ENCODE measurements around the gene FAM83F. TPM values are rescaled to one million over a fixed set of nuclear protein-coding genes. Genes with fewer than 3 reads are reported as not detected.

The FAM83F gene
- total RNA-seq, 2 experiments from 2014 or later: 1.8 to 1.9 TPM

GRCh38 chr22:40044102-40044869 lies 49.5 kb downstream of the FAM83F start:
- Mint-ChIP-seq H3K36me3 (ENCODE audit: low read depth) (peaks cover 2% of the 10 kb centered on the region), H3K27me3 (ENCODE audit: low read depth) (no peaks in the 10 kb centered on the region), H3K4me1 (ENCODE audit: low read depth) (peaks cover 23% of the 10 kb centered on the region), H3K27ac (peak overlapping the region; percentile 99), H3K4me3 (peak overlapping the region; percentile 92), H3K9me3 (no peaks in the 10 kb centered on the region)
- peak; percentile 99 for DNase-seq
- intact Hi-C loops (cut with micrococcal nuclease): loop anchor here (1.0 kb wide), 3 partner anchors 133 to 302 kb away; partner anchors contain the start of genes ADSL and TNRC6B
- CTCF ChIA-PET: interaction anchor here (0.7 to 1.8 kb wide), 9 partner anchors 20 to 514 kb away, joined by 3 to 10 read pairs (median 3); partner anchors contain the start of gene ADSL

- CTCF ChIA-PET: interaction anchor here (0.7 to 1.8 kb wide), 5 partner anchors 21 to 515 kb away, joined by 3 to 10 read pairs (median 3); partner anchors contain the start of gene ADSL
- intact Hi-C loops (cut with micrococcal nuclease): loop anchor here (1.0 kb wide), 3 partner anchors 132 to 301 kb away; partner anchors contain the start of genes ADSL and TNRC6B
Observed at GRCh38 chr22:40044870-40045834, 50.4 kb downstream of the FAM83F start.

GRCh38 chr22:40046126-40046525 lies 51.4 kb downstream of the FAM83F start:
- peaks cover 39% of the 10 kb centered on the region for H3K4me1 Mint-ChIP-seq (ENCODE audit: low read depth)
- CTCF ChIA-PET: no interaction called here
- H3K27ac Mint-ChIP-seq: peak overlapping the region; percentile 74
- peak overlapping the region; percentile 71 for H3K4me3 Mint-ChIP-seq
- H3K9me3 Mint-ChIP-seq: no peaks in the 10 kb centered on the region
- DNase-seq: peak; percentile 45
- H3K36me3 Mint-ChIP-seq (ENCODE audit: low read depth): peaks cover 2% of the 10 kb centered on the region
- no peaks in the 10 kb centered on the region for H3K27me3 Mint-ChIP-seq (ENCODE audit: low read depth)
- intact Hi-C loops (cut with micrococcal nuclease): no loop called here

More at GRCh38 chr22:40044870-40045834, 50.4 kb downstream of the FAM83F start:
- Mint-ChIP-seq H3K9me3 (no peaks in the 10 kb centered on the region), H3K27ac (peak overlapping the region; percentile 99), H3K36me3 (ENCODE audit: low read depth) (peaks cover 2% of the 10 kb centered on the region), H3K4me3 (peak overlapping the region; percentile 92), H3K27me3 (ENCODE audit: low read depth) (no peaks in the 10 kb centered on the region), H3K4me1 (ENCODE audit: low read depth) (peaks cover 29% of the 10 kb centered on the region)
- DNase-seq: peak; percentile 80

GRCh38 chr22:40050258-40050657 lies 55.5 kb downstream of the FAM83F start:
- H3K36me3 Mint-ChIP-seq (ENCODE audit: low read depth): no peaks in the 10 kb centered on the region
- intact Hi-C loops (cut with micrococcal nuclease): no loop called here
- no peaks in the 10 kb centered on the region for H3K9me3 Mint-ChIP-seq
- no peak for DNase-seq
- H3K27me3 Mint-ChIP-seq (ENCODE audit: low read depth): no peaks in the 10 kb centered on the region
- peaks cover 63% of the 10 kb centered on the region for H3K4me1 Mint-ChIP-seq (ENCODE audit: low read depth)
- peak overlapping the region; percentile 77 for H3K27ac Mint-ChIP-seq
- H3K4me3 Mint-ChIP-seq: no peak overlapping the region
- CTCF ChIA-PET: interaction anchor here (0.7 kb wide), 1 partner anchor 144 kb away, joined by 4 read pairs; no protein-coding TSS in a partner anchor

- DNase-seq: no peak
- no peaks in the 10 kb centered on the region for H3K27me3 Mint-ChIP-seq (ENCODE audit: low read depth)
Observed at GRCh38 chr22:40051322-40051721, 56.6 kb downstream of the FAM83F start.

GRCh38 chr22:40053460-40053859 lies 58.7 kb downstream of the FAM83F start:
- CTCF ChIA-PET: interaction anchor here (0.6 to 0.9 kb wide), 2 partner anchors 13 to 71 kb away, joined by 3 to 8 read pairs; no protein-coding TSS in a partner anchor
- H3K27me3 Mint-ChIP-seq (ENCODE audit: low read depth): no peaks in the 10 kb centered on the region
- H3K36me3 Mint-ChIP-seq (ENCODE audit: low read depth): no peaks in the 10 kb centered on the region
- H3K4me1 Mint-ChIP-seq (ENCODE audit: low read depth): peaks cover 79% of the 10 kb centered on the region
- H3K9me3 Mint-ChIP-seq: no peaks in the 10 kb centered on the region
- DNase-seq: no peak
- intact Hi-C loops (cut with micrococcal nuclease): no loop called here
- peak overlapping the region; percentile 39 for H3K27ac Mint-ChIP-seq
- no peak overlapping the region for H3K4me3 Mint-ChIP-seq

More at GRCh38 chr22:40051322-40051721, 56.6 kb downstream of the FAM83F start:
- CTCF ChIA-PET: interaction anchor here (0.6 kb wide), 1 partner anchor 297 kb away, joined by 3 read pairs; no protein-coding TSS in a partner anchor
- no peaks in the 10 kb centered on the region for H3K9me3 Mint-ChIP-seq
- peak overlapping the region; percentile 38 for H3K27ac Mint-ChIP-seq
- H3K36me3 Mint-ChIP-seq (ENCODE audit: low read depth): no peaks in the 10 kb centered on the region
- no peak overlapping the region for H3K4me3 Mint-ChIP-seq
- intact Hi-C loops (cut with micrococcal nuclease): no loop called here
- H3K4me1 Mint-ChIP-seq (ENCODE audit: low read depth): peaks cover 71% of the 10 kb centered on the region

- Mint-ChIP-seq H3K4me3 (peak overlapping the region; percentile 69), H3K9me3 (no peaks in the 10 kb centered on the region), H3K4me1 (ENCODE audit: low read depth) (peaks cover 83% of the 10 kb centered on the region), H3K27me3 (ENCODE audit: low read depth) (no peaks in the 10 kb centered on the region), H3K36me3 (ENCODE audit: low read depth) (no peaks in the 10 kb centered on the region), H3K27ac (peak overlapping the region; percentile 95)
- DNase-seq: no peak
- intact Hi-C loops (cut with micrococcal nuclease): loop anchor here (2.0 kb wide), 1 partner anchor 292 kb away; the partner anchor contains the start of gene ADSL
- CTCF ChIA-PET: interaction anchor here (0.7 to 1.7 kb wide), 3 partner anchors 123 to 140 kb away, joined by 3 to 6 read pairs (median 4); partner anchors contain the start of gene TNRC6B
Observed at GRCh38 chr22:40054486-40054885, 59.7 kb downstream of the FAM83F start.

GRCh38 chr22:40055143-40055883 lies 60.6 kb downstream of the FAM83F start:
- peaks cover 80% of the 10 kb centered on the region for H3K4me1 Mint-ChIP-seq (ENCODE audit: low read depth)
- peak overlapping the region; percentile 69 for H3K4me3 Mint-ChIP-seq
- no peaks in the 10 kb centered on the region for H3K27me3 Mint-ChIP-seq (ENCODE audit: low read depth)
- peak overlapping the region; percentile 95 for H3K27ac Mint-ChIP-seq
- no peaks in the 10 kb centered on the region for H3K9me3 Mint-ChIP-seq
- H3K36me3 Mint-ChIP-seq (ENCODE audit: low read depth): no peaks in the 10 kb centered on the region
- CTCF ChIA-PET: interaction anchor here (0.6 to 1.7 kb wide), 6 partner anchors 9 to 1740 kb away, joined by 3 to 8 read pairs (median 4); partner anchors contain the start of gene TNRC6B
- intact Hi-C loops (cut with micrococcal nuclease): loop anchor here (1.0 to 5.0 kb wide), 6 partner anchors 37 to 291 kb away; partner anchors contain the start of genes ADSL and TNRC6B
- peak; percentile 28 for DNase-seq

GRCh38 chr22:40056154-40056553 lies 61.4 kb downstream of the FAM83F start:
- Mint-ChIP-seq H3K9me3 (no peaks in the 10 kb centered on the region), H3K27me3 (ENCODE audit: low read depth) (no peaks in the 10 kb centered on the region), H3K27ac (peak overlapping the region; percentile 95), H3K4me3 (peak overlapping the region; percentile 28), H3K4me1 (ENCODE audit: low read depth) (peaks cover 79% of the 10 kb centered on the region), H3K36me3 (ENCODE audit: low read depth) (no peaks in the 10 kb centered on the region)
- intact Hi-C loops (cut with micrococcal nuclease): loop anchor here (5.0 kb wide), 3 partner anchors 36 to 271 kb away; no protein-coding TSS in a partner anchor
- CTCF ChIA-PET: interaction anchor here (0.6 to 1.5 kb wide), 6 partner anchors 8 to 1740 kb away, joined by 3 to 8 read pairs (median 4); no protein-coding TSS in a partner anchor
- DNase-seq: no peak

GRCh38 chr22:40056559-40056958 lies 61.8 kb downstream of the FAM83F start:
- CTCF ChIA-PET: interaction anchor here (0.6 to 1.5 kb wide), 3 partner anchors 61 to 291 kb away, joined by 3 to 5 read pairs (median 3); no protein-coding TSS in a partner anchor
- Mint-ChIP-seq H3K4me3 (no peak overlapping the region), H3K4me1 (ENCODE audit: low read depth) (peaks cover 76% of the 10 kb centered on the region)

GRCh38 chr22:40057652-40058051 lies 62.9 kb downstream of the FAM83F start:
- intact Hi-C loops (cut with micrococcal nuclease): loop anchor here (5.0 kb wide), 3 partner anchors 35 to 270 kb away; no protein-coding TSS in a partner anchor
- no peaks in the 10 kb centered on the region for H3K36me3 Mint-ChIP-seq (ENCODE audit: low read depth)
- CTCF ChIA-PET: interaction anchor here (0.7 to 0.9 kb wide), 2 partner anchors 8 to 9 kb away, joined by 3 read pairs; no protein-coding TSS in a partner anchor
- H3K4me3 Mint-ChIP-seq: peak overlapping the region; percentile 59
- H3K4me1 Mint-ChIP-seq (ENCODE audit: low read depth): peaks cover 71% of the 10 kb centered on the region
- H3K27ac Mint-ChIP-seq: peak overlapping the region; percentile 61
- no peaks in the 10 kb centered on the region for H3K9me3 Mint-ChIP-seq
- no peak for DNase-seq
- H3K27me3 Mint-ChIP-seq (ENCODE audit: low read depth): no peaks in the 10 kb centered on the region

More at GRCh38 chr22:40056559-40056958, 61.8 kb downstream of the FAM83F start:
- intact Hi-C loops (cut with micrococcal nuclease): loop anchor here (5.0 kb wide), 3 partner anchors 36 to 271 kb away; no protein-coding TSS in a partner anchor
- DNase-seq: peak; percentile 20
- no peaks in the 10 kb centered on the region for H3K27me3 Mint-ChIP-seq (ENCODE audit: low read depth)
- H3K27ac Mint-ChIP-seq: peak overlapping the region; percentile 95
- no peaks in the 10 kb centered on the region for H3K9me3 Mint-ChIP-seq
- H3K36me3 Mint-ChIP-seq (ENCODE audit: low read depth): no peaks in the 10 kb centered on the region

All from activated naive CD4-positive, alpha-beta T cell treated with anti-CD3 and anti-CD28 coated beads for 36 hours (primary cell).